ENCODE measurements around the gene INTS7.

- no peak for TF ChIP-seq ZSCAN29 (IDR thresholded peaks at IDR 0.05)
- no peak for TF ChIP-seq CTCF (IDR thresholded peaks at IDR 0.05 in 2 of 3, conservative IDR thresholded peaks at IDR 0.05 in 1 of 3; ENCODE audit: insufficient read depth in 2 of 3, low read depth in 1 of 3, low read length in 3 of 3)
- TF ChIP-seq KLF16 (IDR thresholded peaks at IDR 0.05) = no peak
- no peak for TF ChIP-seq ZNF668 (CRISPR knock-in tag; IDR thresholded peaks at IDR 0.05)
- no peak for TF ChIP-seq ZNF23 (CRISPR knock-in tag; IDR thresholded peaks at IDR 0.05)
- peak; percentile 63; the same call in 1 of the 2 replicates for TF ChIP-seq MAFF (IDR thresholded peaks at IDR 0.05; ENCODE audit: low read length)
Observed at GRCh38 chr1:211928290-211928801, 107.0 kb downstream of the INTS7 start.

Data from K562 (cell line).